HEK293 (cell line): Measurements from ENCODE around the gene DOCK7.
A peak's percentile ranks its signal among the peaks of the same experiment; 100 is the strongest.

Source experiments
- CTCF ChIA-PET: fragments of 350-600 bp; formaldehyde crosslinking; extraction: SDS; loops from one replicate; lab custom pipeline; 2021; ENCODE audit warnings: antibody characterized with exemption; lab: Yijun Ruan, JAX
- POLR2A ChIA-PET: fragments of 300-600 bp; formaldehyde crosslinking; extraction: SDS; loops from one replicate; lab custom pipeline; 2020; ENCODE audit warnings: antibody characterized with exemption, inconsistent platforms; lab: Yijun Ruan, JAX
- H3K27ac ChIP-seq: fragments of 200-500 bp; sonication (Bioruptor generic); 2 replicates; pipeline ENCODE4 v1.5.1; 2014; ENCODE audit warnings: low read depth, low read length, control low read depth, inconsistent platforms; ENCODE audit errors: extremely low read depth
- H3K36me3 ChIP-seq, 2 experiments: fragments of 200-500 bp in 1 of 2; sonication (Bioruptor generic) in 1 of 2; 1 replicate in 1 of 2; 2 replicates in 1 of 2; pipeline ENCODE4 v1.5.1; 2014 to 2017; ENCODE audit warnings: inconsistent platforms in 2 of 2, low read length in 2 of 2; ENCODE audit not compliant: control insufficient read depth in 2 of 2, insufficient read depth in 1 of 2
- H3K4me1 ChIP-seq: fragments of 200-500 bp; sonication (Bioruptor generic); 2 replicates; pipeline ENCODE4 v1.5.1; 2014; ENCODE audit warnings: mild to moderate bottlenecking, low read length, inconsistent platforms; ENCODE audit not compliant: control insufficient read depth, insufficient read depth
- H3K4me3 ChIP-seq: 2 replicates; pipeline ENCODE4 v1.5.1; 2011; ENCODE audit warnings: low read depth, mild to moderate bottlenecking, control low read depth, low read length, moderate library complexity
- H3K9me3 ChIP-seq: fragments of 200-500 bp; sonication (Bioruptor generic); 2 replicates; pipeline ENCODE4 v1.5.1; 2014; ENCODE audit warnings: low read depth, low read length, inconsistent platforms; ENCODE audit not compliant: control insufficient read depth, insufficient read depth
- EGR2 ChIP-seq: fragments of 450-650 bp; formaldehyde crosslinking; IDR thresholded peaks from 2 replicates; pipeline ENCODE4 v1.5.1; 2016; ENCODE audit warnings: low read depth, missing biosample characterization, missing genetic modification characterization
- KLF1 ChIP-seq: fragments of 450-650 bp; formaldehyde crosslinking; IDR thresholded peaks from 2 replicates; pipeline ENCODE4 v1.5.1; 2016; ENCODE audit warnings: missing biosample characterization, missing genetic modification characterization
- KLF9 ChIP-seq: fragments of 450-650 bp; formaldehyde crosslinking; IDR thresholded peaks from 2 replicates; pipeline ENCODE4 v1.5.1; 2016; ENCODE audit warnings: missing biosample characterization, missing genetic modification characterization, low read depth
- REST ChIP-seq: fragments of 450-650 bp; formaldehyde crosslinking; IDR thresholded peaks from 2 replicates; pipeline ENCODE4 v1.5.1; 2016; ENCODE audit warnings: missing biosample characterization, missing genetic modification characterization
- SALL2 ChIP-seq: fragments of 450-650 bp; formaldehyde crosslinking; IDR thresholded peaks from 2 replicates; pipeline ENCODE4 v1.5.0; 2017; ENCODE audit warnings: missing biosample characterization, mild to moderate bottlenecking, missing genetic modification characterization, borderline replicate concordance
- ZBTB7A ChIP-seq: fragments of 450-650 bp; formaldehyde crosslinking; IDR thresholded peaks from 2 replicates; pipeline ENCODE4 v1.5.1; 2016; ENCODE audit warnings: low read depth, missing biosample characterization, missing genetic modification characterization
- ZFHX2 ChIP-seq: fragments of 450-650 bp; formaldehyde crosslinking; conservative IDR thresholded peaks from 2 replicates; pipeline ENCODE4 v1.5.1; 2016; ENCODE audit warnings: missing biosample characterization, missing genetic modification characterization
- ZFP37 ChIP-seq: fragments of 450-650 bp; formaldehyde crosslinking; IDR thresholded peaks from 2 replicates; pipeline ENCODE4 v1.5.1; 2016; ENCODE audit warnings: missing biosample characterization, missing genetic modification characterization
- ZNF138 ChIP-seq: fragments of 450-650 bp; formaldehyde crosslinking; IDR thresholded peaks from 2 replicates; pipeline ENCODE4 v1.5.1; 2016; ENCODE audit warnings: missing biosample characterization, missing genetic modification characterization, borderline replicate concordance
- ZNF146 ChIP-seq: fragments of 450-650 bp; formaldehyde crosslinking; IDR thresholded peaks from 2 replicates; pipeline ENCODE4 v1.5.1; 2016; ENCODE audit warnings: missing biosample characterization, missing genetic modification characterization
- ZNF335 ChIP-seq: fragments of 450-650 bp; formaldehyde crosslinking; conservative IDR thresholded peaks from 2 replicates; pipeline ENCODE4 v1.5.1; 2016; ENCODE audit warnings: missing biosample characterization, missing genetic modification characterization
- ZNF366 ChIP-seq: fragments of 450-650 bp; formaldehyde crosslinking; conservative IDR thresholded peaks from 2 replicates; pipeline ENCODE4 v1.5.1; 2016; ENCODE audit warnings: missing biosample characterization, missing genetic modification characterization
- ZNF423 ChIP-seq: fragments of 450-650 bp; formaldehyde crosslinking; IDR thresholded peaks from 2 replicates; pipeline ENCODE4 v1.5.1; 2016; ENCODE audit warnings: missing biosample characterization, missing genetic modification characterization
- ZNF501 ChIP-seq: fragments of 450-650 bp; formaldehyde crosslinking; IDR thresholded peaks from 2 replicates; pipeline ENCODE4 v1.5.1; 2016; ENCODE audit warnings: missing biosample characterization, missing genetic modification characterization
- ZNF677 ChIP-seq: fragments of 450-650 bp; IDR thresholded peaks from 2 replicates; pipeline ENCODE4 v1.5.0; 2018; ENCODE audit warnings: missing biosample characterization, mild to moderate bottlenecking, missing genetic modification characterization, moderate library complexity
- ZNF768 ChIP-seq: fragments of 450-650 bp; formaldehyde crosslinking; IDR thresholded peaks from 2 replicates; pipeline ENCODE4 v1.5.1; 2018; ENCODE audit warnings: missing biosample characterization, mild to moderate bottlenecking, missing genetic modification characterization
- ZNF843 ChIP-seq: fragments of 450-650 bp; formaldehyde crosslinking; IDR thresholded peaks from 2 replicates; pipeline ENCODE4 v1.5.1; 2016; ENCODE audit warnings: missing biosample characterization, missing genetic modification characterization
- ZXDB ChIP-seq: fragments of 450-650 bp; formaldehyde crosslinking; IDR thresholded peaks from 2 replicates; pipeline ENCODE4 v1.5.1; 2016; ENCODE audit warnings: missing biosample characterization, missing genetic modification characterization
- TF ChIP-seq, protein P1 (sequence below): fragments of 450-650 bp; formaldehyde crosslinking; conservative IDR thresholded peaks from 2 replicates; pipeline ENCODE4 v1.5.1; 2016; ENCODE audit warnings: low read depth, missing biosample characterization, missing genetic modification characterization
- TF ChIP-seq, protein P2 (sequence below): fragments of 450-650 bp; formaldehyde crosslinking; IDR thresholded peaks from 2 replicates; pipeline ENCODE4 v1.5.1; 2016; ENCODE audit warnings: missing biosample characterization, missing genetic modification characterization
- TF ChIP-seq, protein P3 (sequence below): fragments of 450-650 bp; formaldehyde crosslinking; IDR thresholded peaks from 2 replicates; pipeline ENCODE4 v1.5.1; 2016; ENCODE audit warnings: missing biosample characterization, missing genetic modification characterization
- TF ChIP-seq, protein P4 (sequence below): fragments of 450-650 bp; formaldehyde crosslinking; IDR thresholded peaks from 2 replicates; pipeline ENCODE4 v1.5.1; 2016; ENCODE audit warnings: missing biosample characterization, missing genetic modification characterization

DOCK7 gene

DNA sequence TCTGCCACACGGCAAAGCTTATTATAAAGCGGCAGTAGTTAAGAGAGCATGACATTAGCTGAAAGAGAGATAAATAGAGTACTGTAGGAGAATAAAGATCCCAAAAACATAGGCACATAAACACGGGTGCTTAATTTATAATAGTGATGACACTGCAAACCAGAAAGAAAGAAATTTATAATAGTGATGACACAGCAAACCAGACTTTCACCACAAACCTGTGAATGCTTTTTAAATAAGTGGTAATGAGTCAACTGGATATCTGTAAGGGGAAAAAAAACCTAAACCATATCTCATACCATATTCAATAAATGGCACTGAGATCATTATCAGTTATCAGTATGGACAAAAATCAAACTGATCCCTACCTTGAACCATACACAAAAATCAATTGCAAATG lies 225.8 kb downstream of the DOCK7 start (continued):
- TF ChIP-seq REST (tag by site-specific recombination) (no peak), ZXDB (tag by site-specific recombination) (no peak), KLF1 (tag by site-specific recombination) (no peak), ZNF423 (tag by site-specific recombination) (no peak), SALL2 (tag by site-specific recombination) (no peak), ZNF501 (tag by site-specific recombination) (no peak), ZNF366 (tag by site-specific recombination) (no peak), ZNF843 (tag by site-specific recombination) (no peak), ZNF138 (no peak)
- TF ChIP-seq, all 188 proteins: peak for 0

- H3K27ac ChIP-seq = no peak overlapping the region
- POLR2A ChIA-PET = interaction anchor here (0.6 kb wide), 1 partner anchor 1731 kb away, joined by 3 read pairs; no protein-coding TSS in a partner anchor
- CTCF ChIA-PET = interaction anchor here (0.8 kb wide), 1 partner anchor 19 kb away, joined by 5 read pairs; no protein-coding TSS in a partner anchor
- no peaks in the 10 kb centered on the region for H3K9me3 ChIP-seq
- H3K4me1 ChIP-seq = no peaks in the 10 kb centered on the region
- H3K36me3 ChIP-seq = peaks cover 9 to 43% of the 10 kb centered on the region in 2 experiments
- H3K4me3 ChIP-seq = no peak overlapping the region
- TF ChIP-seq KLF9 (tag by site-specific recombination) (0 out of 2 replicates have a peak, but pooled peaks have one; percentile 30), ZFP37 (0 out of 2 replicates have a peak, but pooled peaks have one; percentile 53), ZNF366 (tag by site-specific recombination) (no peak), ZFHX2 (tag by site-specific recombination) (peak; percentile 98), EGR2 (tag by site-specific recombination) (peak; percentile 95), ZNF768 (tag by site-specific recombination) (no peak), ZNF677 (tag by site-specific recombination) (no peak), ZBTB7A (tag by site-specific recombination) (no peak), ZNF335 (tag by site-specific recombination) (no peak), ZNF146 (tag by site-specific recombination) (no peak)
- TF ChIP-seq, protein P1, sequence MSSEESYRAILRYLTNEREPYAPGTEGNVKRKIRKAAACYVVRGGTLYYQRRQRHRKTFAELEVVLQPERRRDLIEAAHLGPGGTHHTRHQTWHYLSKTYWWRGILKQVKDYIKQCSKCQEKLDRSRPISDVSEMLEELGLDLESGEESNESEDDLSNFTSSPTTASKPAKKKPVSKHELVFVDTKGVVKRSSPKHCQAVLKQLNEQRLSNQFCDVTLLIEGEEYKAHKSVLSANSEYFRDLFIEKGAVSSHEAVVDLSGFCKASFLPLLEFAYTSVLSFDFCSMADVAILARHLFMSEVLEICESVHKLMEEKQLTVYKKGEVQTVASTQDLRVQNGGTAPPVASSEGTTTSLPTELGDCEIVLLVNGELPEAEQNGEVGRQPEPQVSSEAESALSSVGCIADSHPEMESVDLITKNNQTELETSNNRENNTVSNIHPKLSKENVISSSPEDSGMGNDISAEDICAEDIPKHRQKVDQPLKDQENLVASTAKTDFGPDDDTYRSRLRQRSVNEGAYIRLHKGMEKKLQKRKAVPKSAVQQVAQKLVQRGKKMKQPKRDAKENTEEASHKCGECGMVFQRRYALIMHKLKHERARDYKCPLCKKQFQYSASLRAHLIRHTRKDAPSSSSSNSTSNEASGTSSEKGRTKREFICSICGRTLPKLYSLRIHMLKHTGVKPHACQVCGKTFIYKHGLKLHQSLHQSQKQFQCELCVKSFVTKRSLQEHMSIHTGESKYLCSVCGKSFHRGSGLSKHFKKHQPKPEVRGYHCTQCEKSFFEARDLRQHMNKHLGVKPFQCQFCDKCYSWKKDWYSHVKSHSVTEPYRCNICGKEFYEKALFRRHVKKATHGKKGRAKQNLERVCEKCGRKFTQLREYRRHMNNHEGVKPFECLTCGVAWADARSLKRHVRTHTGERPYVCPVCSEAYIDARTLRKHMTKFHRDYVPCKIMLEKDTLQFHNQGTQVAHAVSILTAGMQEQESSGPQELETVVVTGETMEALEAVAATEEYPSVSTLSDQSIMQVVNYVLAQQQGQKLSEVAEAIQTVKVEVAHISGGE (tag by site-specific recombination) = no peak
- TF ChIP-seq, protein P2, sequence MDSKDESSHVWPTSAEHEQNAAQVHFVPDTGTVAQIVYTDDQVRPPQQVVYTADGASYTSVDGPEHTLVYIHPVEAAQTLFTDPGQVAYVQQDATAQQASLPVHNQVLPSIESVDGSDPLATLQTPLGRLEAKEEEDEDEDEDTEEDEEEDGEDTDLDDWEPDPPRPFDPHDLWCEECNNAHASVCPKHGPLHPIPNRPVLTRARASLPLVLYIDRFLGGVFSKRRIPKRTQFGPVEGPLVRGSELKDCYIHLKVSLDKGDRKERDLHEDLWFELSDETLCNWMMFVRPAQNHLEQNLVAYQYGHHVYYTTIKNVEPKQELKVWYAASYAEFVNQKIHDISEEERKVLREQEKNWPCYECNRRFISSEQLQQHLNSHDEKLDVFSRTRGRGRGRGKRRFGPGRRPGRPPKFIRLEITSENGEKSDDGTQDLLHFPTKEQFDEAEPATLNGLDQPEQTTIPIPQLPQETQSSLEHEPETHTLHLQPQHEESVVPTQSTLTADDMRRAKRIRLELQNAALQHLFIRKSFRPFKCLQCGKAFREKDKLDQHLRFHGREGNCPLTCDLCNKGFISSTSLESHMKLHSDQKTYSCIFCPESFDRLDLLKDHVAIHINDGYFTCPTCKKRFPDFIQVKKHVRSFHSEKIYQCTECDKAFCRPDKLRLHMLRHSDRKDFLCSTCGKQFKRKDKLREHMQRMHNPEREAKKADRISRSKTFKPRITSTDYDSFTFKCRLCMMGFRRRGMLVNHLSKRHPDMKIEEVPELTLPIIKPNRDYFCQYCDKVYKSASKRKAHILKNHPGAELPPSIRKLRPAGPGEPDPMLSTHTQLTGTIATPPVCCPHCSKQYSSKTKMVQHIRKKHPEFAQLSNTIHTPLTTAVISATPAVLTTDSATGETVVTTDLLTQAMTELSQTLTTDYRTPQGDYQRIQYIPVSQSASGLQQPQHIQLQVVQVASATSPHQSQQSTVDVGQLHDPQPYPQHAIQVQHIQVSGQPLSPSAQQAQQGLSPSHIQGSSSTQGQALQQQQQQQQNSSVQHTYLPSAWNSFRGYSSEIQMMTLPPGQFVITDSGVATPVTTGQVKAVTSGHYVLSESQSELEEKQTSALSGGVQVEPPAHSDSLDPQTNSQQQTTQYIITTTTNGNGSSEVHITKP (tag by site-specific recombination) = peak; percentile 97
- TF ChIP-seq, protein P3, sequence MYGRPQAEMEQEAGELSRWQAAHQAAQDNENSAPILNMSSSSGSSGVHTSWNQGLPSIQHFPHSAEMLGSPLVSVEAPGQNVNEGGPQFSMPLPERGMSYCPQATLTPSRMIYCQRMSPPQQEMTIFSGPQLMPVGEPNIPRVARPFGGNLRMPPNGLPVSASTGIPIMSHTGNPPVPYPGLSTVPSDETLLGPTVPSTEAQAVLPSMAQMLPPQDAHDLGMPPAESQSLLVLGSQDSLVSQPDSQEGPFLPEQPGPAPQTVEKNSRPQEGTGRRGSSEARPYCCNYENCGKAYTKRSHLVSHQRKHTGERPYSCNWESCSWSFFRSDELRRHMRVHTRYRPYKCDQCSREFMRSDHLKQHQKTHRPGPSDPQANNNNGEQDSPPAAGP (tag by site-specific recombination) = no peak
- TF ChIP-seq, protein P4, sequence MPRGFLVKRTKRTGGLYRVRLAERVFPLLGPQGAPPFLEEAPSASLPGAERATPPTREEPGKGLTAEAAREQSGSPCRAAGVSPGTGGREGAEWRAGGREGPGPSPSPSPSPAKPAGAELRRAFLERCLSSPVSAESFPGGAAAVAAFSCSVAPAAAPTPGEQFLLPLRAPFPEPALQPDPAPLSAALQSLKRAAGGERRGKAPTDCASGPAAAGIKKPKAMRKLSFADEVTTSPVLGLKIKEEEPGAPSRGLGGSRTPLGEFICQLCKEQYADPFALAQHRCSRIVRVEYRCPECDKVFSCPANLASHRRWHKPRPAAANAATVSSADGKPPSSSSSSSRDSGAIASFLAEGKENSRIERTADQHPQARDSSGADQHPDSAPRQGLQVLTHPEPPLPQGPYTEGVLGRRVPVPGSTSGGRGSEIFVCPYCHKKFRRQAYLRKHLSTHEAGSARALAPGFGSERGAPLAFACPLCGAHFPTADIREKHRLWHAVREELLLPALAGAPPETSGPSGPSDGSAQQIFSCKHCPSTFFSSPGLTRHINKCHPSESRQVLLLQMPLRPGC (tag by site-specific recombination) = no peak
Measured at GRCh38 chr1:62457955-62458354, 230.2 kb downstream of the DOCK7 start.
